ENCODE data around the gene ADAMTSL1.

- TF ChIP-seq CTCF (conservative IDR thresholded peaks at IDR 0.05 in 1 of 2, IDR thresholded peaks at IDR 0.05 in 1 of 2; ENCODE audit: extremely low read depth in 1 of 2, insufficient read depth in 1 of 2, low read depth in 1 of 2, low read length in 2 of 2) (no peak), EZH2 (IDR thresholded peaks at IDR 0.05; ENCODE audit: borderline replicate concordance, low read length) (no peak)
These were observed 193.2 kb downstream of the ADAMTSL1 start for GRCh38 chr9:18666986-18667772.

Data from mammary epithelial cell (primary cell).